Loucy (cell line): ENCODE results near the gene FAM98C.

ENCODE experiments used
- H2AFZ ChIP-seq: fragments of 200-600 bp; sonication (generic); 2 replicates; pipeline ENCODE4 v1.6.0; 2016; ENCODE audit warnings: antibody characterized with exemption, mild to moderate bottlenecking, low read length, moderate library complexity
- H3F3A ChIP-seq: fragments of 200-600 bp; 2 replicates; pipeline ENCODE4 v1.6.0; 2016; ENCODE audit warnings: antibody characterized with exemption, low read depth, mild to moderate bottlenecking
- H3K27me3 ChIP-seq: fragments of 200-600 bp; sonication (generic); 2 replicates; pipeline ENCODE4 v1.6.1; 2014; ENCODE audit warnings: low read length, mild to moderate bottlenecking; ENCODE audit not compliant: insufficient read depth, poor library complexity, severe bottlenecking
- H3K36me3 ChIP-seq: fragments of 200-600 bp; sonication (generic); 2 replicates; pipeline ENCODE4 v1.6.1; 2016; ENCODE audit warnings: low read length; ENCODE audit not compliant: insufficient read depth
- H3K4me1 ChIP-seq: fragments of 200-600 bp; sonication (generic); 2 replicates; pipeline ENCODE4 v1.5.1; 2014; ENCODE audit warnings: low read length, mild to moderate bottlenecking; ENCODE audit not compliant: insufficient read depth, poor library complexity, severe bottlenecking
- H3K4me2 ChIP-seq: fragments of 200-600 bp; sonication (generic); 2 replicates; pipeline ENCODE4 v1.6.0; 2014; ENCODE audit warnings: antibody characterized with exemption, low read length, low read depth, mild to moderate bottlenecking; ENCODE audit not compliant: poor library complexity, severe bottlenecking
- H3K4me3 ChIP-seq: fragments of 200-600 bp; sonication (generic); 2 replicates; pipeline ENCODE4 v1.5.1; 2014; ENCODE audit warnings: low read length, mild to moderate bottlenecking, mixed read lengths; ENCODE audit not compliant: poor library complexity, severe bottlenecking
- H3K79me2 ChIP-seq: fragments of 200-600 bp; sonication (generic); 2 replicates; pipeline ENCODE4 v1.6.1; 2014; ENCODE audit warnings: low read length; ENCODE audit not compliant: insufficient read depth
- H3K9ac ChIP-seq: fragments of 200-600 bp; sonication (generic); 2 replicates; pipeline ENCODE4 v1.6.0; 2014; ENCODE audit warnings: mild to moderate bottlenecking, low read depth, low read length, moderate library complexity; ENCODE audit not compliant: poor library complexity, severe bottlenecking
- H3K9me2 ChIP-seq: fragments of 200-600 bp; sonication (generic); replicated peaks from 2 replicates; pipeline ENCODE4 v1.6.1; 2016; ENCODE audit warnings: low read depth, low read length, mixed read lengths
- H3K9me3 ChIP-seq: fragments of 200-600 bp; sonication (generic); 2 replicates; pipeline ENCODE4 v1.6.1; 2014; ENCODE audit warnings: mild to moderate bottlenecking, antibody characterized with exemption, low read length, low read depth; ENCODE audit not compliant: insufficient read depth
- H4K20me1 ChIP-seq: fragments of 200-600 bp; sonication (generic); 2 replicates; pipeline ENCODE4 v1.6.0; 2014; ENCODE audit warnings: antibody characterized with exemption, low read length, mild to moderate bottlenecking; ENCODE audit not compliant: insufficient read depth, poor library complexity, severe bottlenecking
- CTCF ChIP-seq: fragments of 200-600 bp; sonication (generic); conservative IDR thresholded peaks from 2 replicates; pipeline ENCODE4 v1.5.1; 2014; ENCODE audit warnings: mild to moderate bottlenecking, antibody characterized with exemption, low read length
- EZH2phosphoT487 ChIP-seq: fragments of 200-600 bp; IDR thresholded peaks from 2 replicates; pipeline ENCODE4 v1.6.1; 2018; ENCODE audit warnings: antibody characterized with exemption, mild to moderate bottlenecking, moderate library complexity, borderline replicate concordance

Gene FAM98C

GRCh38 chr19:38437917-38438316 lies 35.0 kb downstream of the FAM98C start:
- H3K27me3 ChIP-seq = no peaks in the 10 kb centered on the region
- no peaks in the 10 kb centered on the region for H3F3A ChIP-seq
- no peak overlapping the region for H3K4me2 ChIP-seq

GRCh38 chr19:38440592-38440991 lies 37.7 kb downstream of the FAM98C start:
- Histone ChIP-seq H3K9ac (no peak overlapping the region), H3K4me1 (no peaks in the 10 kb centered on the region), H3F3A (no peaks in the 10 kb centered on the region), H3K9me2 (no peaks in the 10 kb centered on the region), H3K4me3 (no peak overlapping the region), H2AFZ (no peak overlapping the region), H3K4me2 (no peak overlapping the region), H3K27me3 (no peaks in the 10 kb centered on the region), H3K9me3 (no peaks in the 10 kb centered on the region), H3K36me3 (no peaks in the 10 kb centered on the region), H3K79me2 (no peaks in the 10 kb centered on the region), H4K20me1 (no peaks in the 10 kb centered on the region)
- no peak for TF ChIP-seq EZH2phosphoT487
- TF ChIP-seq CTCF = no peak

More at GRCh38 chr19:38437917-38438316, 35.0 kb downstream of the FAM98C start:
- H2AFZ ChIP-seq = no peak overlapping the region
- no peaks in the 10 kb centered on the region for H3K9me2 ChIP-seq
- H4K20me1 ChIP-seq = no peaks in the 10 kb centered on the region
- H3K4me1 ChIP-seq = no peaks in the 10 kb centered on the region
- H3K4me3 ChIP-seq = no peak overlapping the region
- no peaks in the 10 kb centered on the region for H3K79me2 ChIP-seq
- TF ChIP-seq CTCF = no peak
- no peaks in the 10 kb centered on the region for H3K36me3 ChIP-seq
- H3K9ac ChIP-seq = no peak overlapping the region
- no peaks in the 10 kb centered on the region for H3K9me3 ChIP-seq

GRCh38 chr19:38441657-38442348 lies 38.9 kb downstream of the FAM98C start:
- peak overlapping the region; percentile 46; the same call in 1 of the 2 replicates for H2AFZ ChIP-seq
- no peaks in the 10 kb centered on the region for H3K4me1 ChIP-seq
- no peak overlapping the region for H3K4me2 ChIP-seq
- H3K27me3 ChIP-seq = no peaks in the 10 kb centered on the region
- H3K9me3 ChIP-seq = no peaks in the 10 kb centered on the region
- H3K79me2 ChIP-seq = no peaks in the 10 kb centered on the region
- no peak overlapping the region for H3K4me3 ChIP-seq
- H3F3A ChIP-seq = no peaks in the 10 kb centered on the region
- H3K9ac ChIP-seq = no peak overlapping the region
- H3K9me2 ChIP-seq = no peaks in the 10 kb centered on the region
- H4K20me1 ChIP-seq = no peaks in the 10 kb centered on the region
- H3K36me3 ChIP-seq = no peaks in the 10 kb centered on the region
- TF ChIP-seq EZH2phosphoT487 = no peak
- TF ChIP-seq CTCF = peak; percentile 63
